Measurements from ENCODE around the gene SYT7. TPM values are rescaled to one million over a fixed set of nuclear protein-coding genes. Genes with fewer than 3 reads are reported as not detected.

Gene SYT7
- total RNA-seq, 1 donor from 2014 or later: 10.3 TPM

- Mint-ChIP-seq H3K27me3 (peaks cover 54% of the 10 kb centered on the region), H3K27ac (no peak overlapping the region), H3K4me1 (ENCODE audit: low read depth) (peaks cover 8% of the 10 kb centered on the region), H3K9me3 (ENCODE audit: low read depth) (no peaks in the 10 kb centered on the region), H3K36me3 (ENCODE audit: insufficient read depth) (no peaks in the 10 kb centered on the region), H3K4me3 (ENCODE audit: low read depth) (peak overlapping the region; percentile 64)
- peak; percentile 28 for TF ChIP-seq CTCF (IDR thresholded peaks at IDR 0.05; ENCODE audit: unreplicated experiment)
- no peak for DNase-seq (ENCODE audit: low spot score, unreplicated experiment)
Measured at GRCh38 chr11:61580271-61580888, 496 bp downstream of the SYT7 start.

- Mint-ChIP-seq H3K27me3 (peaks cover 54% of the 10 kb centered on the region), H3K4me1 (ENCODE audit: low read depth) (peaks cover 8% of the 10 kb centered on the region), H3K9me3 (ENCODE audit: low read depth) (no peaks in the 10 kb centered on the region), H3K36me3 (ENCODE audit: insufficient read depth) (no peaks in the 10 kb centered on the region), H3K27ac (peak overlapping the region; percentile 45), H3K4me3 (ENCODE audit: low read depth) (peak overlapping the region; percentile 64)
- TF ChIP-seq CTCF (IDR thresholded peaks at IDR 0.05; ENCODE audit: unreplicated experiment): no peak
- no peak for DNase-seq (ENCODE audit: low spot score, unreplicated experiment)
Measured at GRCh38 chr11:61579676-61580270, 1.1 kb downstream of the SYT7 start.

GRCh38 chr11:61578819-61579675 is 1.8 kb downstream of the SYT7 start:
- peak; percentile 10 for TF ChIP-seq CTCF (IDR thresholded peaks at IDR 0.05; ENCODE audit: unreplicated experiment)
- peaks cover 53% of the 10 kb centered on the region for H3K27me3 Mint-ChIP-seq
- H3K9me3 Mint-ChIP-seq (ENCODE audit: low read depth): no peaks in the 10 kb centered on the region
- DNase-seq (ENCODE audit: low spot score, unreplicated experiment): no peak
- peak overlapping the region; percentile 45 for H3K27ac Mint-ChIP-seq
- peaks cover 8% of the 10 kb centered on the region for H3K4me1 Mint-ChIP-seq (ENCODE audit: low read depth)
- no peaks in the 10 kb centered on the region for H3K36me3 Mint-ChIP-seq (ENCODE audit: insufficient read depth)
- peak overlapping the region; percentile 64 for H3K4me3 Mint-ChIP-seq (ENCODE audit: low read depth)

- Mint-ChIP-seq H3K4me1 (ENCODE audit: low read depth) (peaks cover 8% of the 10 kb centered on the region), H3K4me3 (ENCODE audit: low read depth) (no peak overlapping the region), H3K36me3 (ENCODE audit: insufficient read depth) (no peaks in the 10 kb centered on the region), H3K9me3 (ENCODE audit: low read depth) (no peaks in the 10 kb centered on the region), H3K27ac (no peak overlapping the region), H3K27me3 (peaks cover 52% of the 10 kb centered on the region)
- peak; percentile 61 for TF ChIP-seq CTCF (IDR thresholded peaks at IDR 0.05; ENCODE audit: unreplicated experiment)
- peak; percentile 26 for DNase-seq (ENCODE audit: low spot score, unreplicated experiment)
Measured at GRCh38 chr11:61577383-61578118, 3.3 kb downstream of the SYT7 start.
